ENCODE measurements around the gene ATG16L1. TPM values are rescaled to one million over a fixed set of nuclear protein-coding genes. Genes with fewer than 3 reads are reported as not detected.

ATG16L1 gene
- 42.3 and 53.6 TPM in 2 replicates for total RNA-seq (2014; rRNA removed; shearing (Covaris generic))

DNA sequence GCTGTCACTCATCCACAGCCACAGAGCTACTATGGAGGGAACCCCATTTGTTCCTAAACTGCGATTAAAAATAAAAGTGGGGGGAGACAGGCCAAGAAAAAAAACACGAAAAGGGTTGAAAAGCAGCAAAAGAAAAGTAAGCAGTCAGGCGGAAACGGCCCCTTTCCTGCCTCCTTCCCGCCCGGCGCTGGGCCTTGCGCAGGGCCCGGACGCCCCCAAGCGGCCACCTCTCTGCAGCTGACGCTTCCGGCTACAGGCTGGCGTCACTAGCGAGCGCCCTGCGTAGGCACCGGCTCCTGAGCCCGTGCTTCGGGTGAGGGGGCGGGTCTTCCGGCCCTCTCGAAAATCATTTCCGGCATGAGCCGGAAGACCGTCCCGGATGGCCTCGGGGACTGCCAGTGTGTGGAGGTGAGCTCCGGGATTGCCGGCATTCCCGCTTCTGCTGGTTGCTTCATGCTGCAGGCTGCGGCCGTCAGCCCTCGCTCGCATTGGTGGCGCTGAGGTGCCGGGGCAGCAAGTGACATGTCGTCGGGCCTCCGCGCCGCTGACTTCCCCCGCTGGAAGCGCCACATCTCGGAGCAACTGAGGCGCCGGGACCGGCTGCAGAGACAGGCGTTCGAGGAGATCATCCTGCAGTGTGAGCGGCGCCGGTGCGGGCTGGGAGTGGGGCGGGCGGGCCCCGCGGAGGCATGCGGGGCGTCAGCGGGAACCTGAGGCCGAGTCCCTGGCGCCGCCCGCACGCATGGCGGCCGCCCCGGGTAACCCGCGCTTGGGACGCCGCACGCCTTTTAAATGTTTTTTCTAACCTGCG is at the start of gene ATG16L1:
Gene ATG16L1, plus strand, starts transcription at position 368 of the 811 bp plus-strand sequence. Its CDS starts 155 bp downstream, at position 523.
- DNase-seq (ENCODE audit: low spot score), result peak; percentile 93

DNA sequence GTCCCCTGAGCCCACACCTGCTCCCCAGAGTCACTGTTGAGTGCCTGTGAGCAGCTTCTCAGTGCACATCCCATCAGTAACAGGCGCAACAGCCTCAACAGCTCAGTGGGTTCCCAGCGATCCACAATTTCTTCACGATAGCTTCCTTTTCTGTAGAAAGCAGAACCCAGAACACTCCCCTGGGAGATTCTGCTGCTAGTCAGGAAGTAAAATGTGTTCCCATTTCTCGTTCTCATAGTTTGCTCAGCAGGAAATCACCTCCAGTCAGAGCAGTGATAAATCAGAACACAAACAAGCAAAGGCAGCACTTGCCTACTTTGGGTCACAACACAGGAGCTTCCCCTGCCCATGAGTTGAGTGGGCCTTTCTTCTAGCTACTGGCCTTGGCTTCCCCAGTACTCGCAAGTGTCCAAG is 48.9 kb upstream of the ATG16L1 start:
- DNase-seq (ENCODE audit: low spot score), result no peak

GRCh38 chr2:233203060-233203459 is 48.4 kb upstream of the ATG16L1 start:
- no peak for DNase-seq (ENCODE audit: low spot score)

DNA sequence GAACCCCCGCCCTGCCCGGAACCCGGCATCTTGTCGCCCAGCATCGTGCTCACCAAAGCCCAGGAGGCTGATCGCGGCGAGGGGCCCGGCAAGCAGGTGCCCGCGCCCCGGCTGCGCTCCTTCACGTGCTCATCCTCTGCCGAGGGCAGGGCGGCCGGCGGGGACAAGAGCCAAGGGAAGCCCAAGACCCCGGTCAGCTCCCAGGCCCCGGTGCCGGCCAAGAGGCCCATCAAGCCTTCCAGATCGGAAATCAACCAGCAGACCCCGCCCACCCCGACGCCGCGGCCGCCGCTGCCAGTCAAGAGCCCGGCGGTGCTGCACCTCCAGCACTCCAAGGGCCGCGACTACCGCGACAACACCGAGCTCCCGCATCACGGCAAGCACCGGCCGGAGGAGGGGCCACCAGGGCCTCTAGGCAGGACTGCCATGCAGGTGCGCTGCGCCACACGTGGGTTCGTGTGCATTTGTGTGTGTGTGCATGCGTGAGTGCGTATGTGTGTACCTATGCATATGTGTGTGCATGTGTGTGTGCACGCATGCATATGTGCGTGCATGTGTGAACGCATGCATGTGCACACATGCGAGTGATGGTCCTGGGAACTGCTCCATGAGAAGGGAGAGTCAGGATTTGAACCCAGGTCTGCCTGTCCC is 47.1 kb upstream of the ATG16L1 start:
- DNase-seq (ENCODE audit: low spot score), result no peak

DNA sequence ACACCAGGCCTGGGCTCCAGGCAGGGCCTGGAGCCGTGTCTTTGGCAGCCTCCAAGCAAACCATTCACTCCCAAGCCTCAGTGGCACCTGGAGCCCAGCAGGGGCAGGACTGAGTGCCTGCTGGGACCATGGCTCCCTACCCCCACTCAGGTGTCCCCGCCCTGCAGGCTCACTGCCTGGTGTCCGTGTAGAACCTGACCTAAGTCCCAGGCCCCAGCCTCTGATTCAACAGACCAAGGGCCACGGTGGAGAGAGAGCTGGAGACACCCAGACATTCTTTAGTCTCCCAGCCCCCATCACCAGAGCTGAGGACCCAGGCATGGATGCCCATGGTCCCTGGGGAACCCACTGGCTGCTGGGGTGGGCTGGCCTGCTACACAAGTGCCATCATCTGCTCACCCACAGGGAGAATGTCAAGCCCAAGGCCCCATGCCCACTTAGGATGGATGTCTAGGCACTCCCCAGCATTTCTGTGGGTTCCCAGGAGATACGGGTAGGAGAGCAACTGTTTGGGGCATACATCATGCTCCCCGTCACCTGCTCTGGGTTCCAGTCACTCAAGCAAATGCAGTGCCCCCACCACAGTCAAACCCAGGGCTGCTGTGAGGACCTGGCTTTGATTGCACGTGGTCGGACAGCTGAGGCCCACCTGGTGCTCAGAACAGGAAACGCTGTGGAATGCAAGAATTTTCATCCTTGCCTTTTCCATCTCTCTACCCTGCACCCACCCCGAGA is 42.9 kb upstream of the ATG16L1 start:
- DNase-seq (ENCODE audit: low spot score), result peak; percentile 69

- no peak for DNase-seq (ENCODE audit: low spot score)
These were observed 42.3 kb upstream of the ATG16L1 start for GRCh38 chr2:233209117-233209532.

DNA sequence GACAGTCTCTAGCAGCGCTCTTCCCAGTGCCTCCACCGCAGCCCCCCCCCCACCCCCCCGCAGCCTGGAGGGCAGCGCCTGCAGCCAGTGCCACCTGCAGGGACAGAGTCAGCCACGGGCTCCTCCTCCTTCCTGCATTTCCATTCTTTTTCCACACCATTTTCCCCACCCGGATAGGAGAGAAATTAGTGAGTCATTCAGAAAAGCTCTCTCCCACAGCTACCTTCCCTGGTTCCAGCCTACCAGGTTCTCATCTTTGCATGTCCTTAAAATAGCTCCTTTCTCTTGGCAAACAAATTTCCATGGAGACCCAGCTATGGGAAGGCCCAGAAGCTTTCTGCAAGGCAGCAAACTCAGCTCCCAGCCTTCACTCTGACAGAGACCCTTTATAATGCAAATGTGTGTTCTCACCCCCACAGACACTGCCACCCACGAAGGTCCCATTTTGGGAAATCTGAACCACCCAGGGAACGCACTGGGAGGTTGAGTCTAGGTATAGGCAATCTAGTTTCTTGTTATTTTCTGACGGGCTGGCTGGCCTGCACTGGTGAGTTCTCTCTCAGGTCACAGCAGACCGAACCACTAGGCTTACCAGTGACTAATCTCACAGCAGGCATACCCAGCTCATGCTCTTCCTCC is 41.8 kb upstream of the ATG16L1 start:
- peak; percentile 96 for DNase-seq (ENCODE audit: low spot score)

- DNase-seq (ENCODE audit: low spot score), result no peak
These were observed 41.2 kb upstream of the ATG16L1 start for GRCh38 chr2:233210281-233210680.

DNA sequence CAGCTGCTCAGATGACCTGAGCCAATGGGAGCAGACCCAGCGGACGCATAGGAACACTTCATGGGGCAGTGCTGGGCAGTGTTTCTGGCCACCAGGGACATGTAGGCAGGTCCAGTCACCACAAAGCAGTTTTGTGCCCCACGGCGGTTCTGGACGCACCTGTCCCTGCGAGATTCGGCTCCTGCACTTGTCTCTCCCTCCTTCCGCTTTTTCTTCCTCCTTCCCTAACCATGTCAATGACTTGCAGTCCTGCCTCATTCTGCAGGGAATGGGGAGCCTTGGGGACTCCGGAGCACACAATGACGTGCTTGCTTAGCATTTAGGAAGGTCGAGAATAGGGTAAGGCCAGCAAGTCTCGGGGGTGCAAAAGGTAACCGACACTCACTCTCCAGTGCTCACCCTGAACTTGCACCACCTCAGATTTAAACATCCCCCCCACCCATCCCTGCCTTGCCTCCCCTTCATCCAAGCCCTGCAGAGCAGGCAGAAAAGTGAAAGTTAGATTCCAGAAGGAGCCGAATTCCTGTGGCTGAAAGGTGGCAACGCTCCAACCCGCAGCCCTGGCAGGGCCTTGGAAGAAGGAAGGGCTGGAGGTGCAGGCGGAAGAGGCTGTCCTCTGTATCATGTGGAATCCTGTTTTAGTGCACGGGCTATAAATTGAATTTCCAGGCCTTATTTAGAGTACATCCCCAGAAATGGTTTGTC is 40.5 kb upstream of the ATG16L1 start:
- DNase-seq (ENCODE audit: low spot score), result peak; percentile 94

DNA sequence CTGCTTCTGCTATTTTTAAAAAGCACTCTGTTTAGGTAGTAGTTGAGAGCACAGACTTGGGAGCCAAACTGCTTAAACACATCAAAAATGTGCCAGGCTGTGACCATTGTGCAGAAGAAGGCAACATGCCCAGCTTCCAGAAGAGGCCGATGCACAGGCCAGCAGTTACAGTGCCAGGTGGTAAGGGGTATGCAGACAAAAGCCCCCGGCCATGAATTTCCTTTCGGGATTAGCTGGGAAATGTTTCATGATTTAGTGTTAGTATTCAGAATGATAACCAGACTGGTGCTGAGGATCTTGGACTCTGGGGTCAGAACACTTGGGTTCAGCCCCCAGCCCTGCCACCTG is 40.0 kb upstream of the ATG16L1 start:
- no peak for DNase-seq (ENCODE audit: low spot score)

- DNase-seq (ENCODE audit: low spot score), result no peak
These were observed 38.5 kb upstream of the ATG16L1 start for GRCh38 chr2:233213011-233213410.

GRCh38 chr2:233213975-233214374 is 37.5 kb upstream of the ATG16L1 start:
- no peak for DNase-seq (ENCODE audit: low spot score)

GRCh38 chr2:233217892-233218377 is 33.5 kb upstream of the ATG16L1 start:
- DNase-seq (ENCODE audit: low spot score), result no peak

DNA sequence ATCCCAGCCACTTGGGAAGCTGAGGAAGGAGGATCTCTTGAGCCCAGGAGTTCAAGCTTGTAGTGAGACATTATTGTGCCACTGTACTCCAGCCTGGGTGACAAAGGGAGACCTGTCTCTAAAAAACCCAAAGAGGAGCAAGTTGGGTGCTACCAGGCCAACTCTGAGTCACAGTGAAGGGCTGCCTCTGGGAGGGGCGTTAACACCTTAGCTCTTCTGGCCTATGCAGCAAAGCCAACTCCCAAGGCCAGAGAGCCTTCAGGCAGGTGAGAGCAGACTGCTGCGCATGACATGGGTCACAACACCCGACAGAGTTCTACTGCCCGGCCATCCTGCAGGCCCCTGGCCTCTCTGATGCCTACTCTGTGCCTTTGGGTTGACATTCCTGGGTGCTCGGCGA is 32.6 kb upstream of the ATG16L1 start:
- no peak for DNase-seq (ENCODE audit: low spot score)

- DNase-seq (ENCODE audit: low spot score), result no peak
These were observed 31.6 kb upstream of the ATG16L1 start for GRCh38 chr2:233219848-233220247.

DNA sequence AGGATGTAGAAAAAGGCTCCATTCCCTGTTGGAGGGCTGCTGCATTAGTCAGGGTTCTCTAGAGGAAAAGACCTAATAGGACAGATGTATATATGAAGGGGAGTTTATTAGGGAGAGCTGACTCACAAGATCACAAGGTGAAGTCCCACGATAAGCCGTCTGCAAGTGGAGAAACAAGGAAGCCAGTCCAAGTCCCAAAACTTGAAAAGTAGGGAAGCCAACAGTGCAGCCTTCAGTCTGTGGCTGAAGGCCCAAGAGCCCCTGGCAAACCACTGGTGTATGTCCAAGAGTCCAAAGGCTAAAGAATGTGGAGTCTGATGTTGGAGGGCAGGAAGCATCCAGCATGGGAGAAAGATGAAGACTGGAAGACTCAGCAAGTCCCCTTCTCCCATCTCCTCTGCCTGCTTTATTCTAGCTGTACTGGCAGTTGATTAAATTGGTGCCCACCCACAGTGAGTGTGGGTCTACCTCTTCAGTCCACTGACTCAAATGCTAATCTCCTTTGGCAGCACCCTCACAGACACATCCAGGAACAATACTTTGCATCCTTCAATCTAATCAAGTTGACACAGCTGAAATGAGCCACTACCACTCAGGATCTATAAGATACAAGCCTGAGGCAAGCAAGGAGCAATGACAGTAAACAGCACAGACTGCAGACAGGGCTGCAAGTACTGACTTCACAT is 30.0 kb upstream of the ATG16L1 start:
- DNase-seq (ENCODE audit: low spot score), result peak; percentile 68

DNA sequence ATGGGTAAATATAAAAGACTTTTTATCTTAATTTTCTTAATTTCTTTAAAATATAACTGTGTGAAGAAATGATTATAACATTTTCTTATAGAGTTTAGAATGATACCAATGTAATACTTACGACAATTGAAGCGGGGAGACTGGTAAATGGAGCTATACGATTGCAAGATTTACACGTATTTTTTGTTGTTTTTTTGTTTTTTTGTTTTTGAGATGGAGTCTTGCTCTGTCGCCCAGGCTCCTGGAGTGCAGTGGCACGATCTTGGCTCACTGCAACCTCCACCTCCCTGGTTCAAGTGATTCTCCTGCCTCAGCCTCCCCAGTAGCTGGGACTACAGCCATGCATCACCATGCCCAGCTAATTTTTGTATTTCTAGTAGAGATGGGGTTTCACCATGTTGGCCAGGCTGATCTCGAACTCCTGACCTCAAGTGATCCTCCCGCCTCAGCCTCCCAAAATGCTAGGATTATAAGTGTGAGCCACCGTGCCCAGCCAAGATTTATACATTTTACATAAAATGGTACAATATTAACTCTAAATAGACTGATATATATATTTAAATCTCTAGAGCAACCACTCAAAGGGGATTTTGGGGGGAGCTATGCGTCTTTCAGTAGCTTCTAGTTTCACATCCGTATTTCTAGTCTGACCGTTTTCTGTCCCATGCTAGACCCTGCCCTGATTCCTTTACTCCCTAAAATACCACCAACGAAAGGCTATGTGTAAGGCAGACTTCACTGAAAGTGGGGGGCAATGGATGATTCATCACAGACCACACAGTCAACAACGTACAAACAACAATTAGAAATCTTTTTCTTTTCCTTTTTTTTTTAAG is 28.2 kb upstream of the ATG16L1 start:
- DNase-seq (ENCODE audit: low spot score), result no peak

GRCh38 chr2:233225230-233226068 is 26.0 kb upstream of the ATG16L1 start:
- no peak for DNase-seq (ENCODE audit: low spot score)

DNA sequence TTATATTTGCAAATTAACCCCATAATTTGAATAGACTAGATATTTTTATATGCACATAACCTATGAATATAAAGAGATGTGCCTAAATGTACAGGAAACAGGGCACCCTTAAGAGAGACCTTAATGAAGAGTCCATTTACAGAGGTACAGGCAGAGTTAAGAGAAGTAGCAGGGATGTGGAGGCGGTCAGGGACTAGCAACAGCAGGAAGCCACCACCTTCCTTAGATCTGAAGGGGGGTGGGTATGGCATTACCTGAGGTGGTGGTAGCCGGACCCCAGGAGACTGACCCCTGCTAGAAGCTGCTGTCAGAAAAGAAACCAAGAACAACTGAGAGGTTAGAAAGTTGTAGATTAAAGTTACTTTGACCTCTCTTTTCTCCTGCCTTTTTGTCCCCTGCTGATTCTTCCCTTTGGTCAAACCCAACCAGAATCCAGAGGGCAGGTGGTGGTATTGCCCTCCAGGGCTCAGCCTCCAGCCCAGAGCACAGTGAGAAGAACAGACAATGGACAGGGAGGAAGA is 24.9 kb upstream of the ATG16L1 start:
- no peak for DNase-seq (ENCODE audit: low spot score)

All from A172 (cell line).